ENCODE results near the gene CNPY3.

GRCh38 chr6:42970871-42971612, 41.8 kb downstream of the CNPY3 start:
- no peak for TF ChIP-seq CTCF (IDR thresholded peaks at IDR 0.05; ENCODE audit: low read length)
- no peak for TF ChIP-seq EZH2 (optimal IDR thresholded peaks at IDR 0.05; ENCODE audit: low read depth, low read length)

All from MM.1S (cell line).